Hepatocyte (in vitro differentiated cells): Measurements from ENCODE around the gene ANTXR2.

Experiments
- CTCF ChIP-seq: fragments of 200-600 bp; sonication (generic); IDR thresholded peaks from 2 replicates; pipeline ENCODE4 v1.5.1; 2016; ENCODE audit warnings: antibody characterized with exemption, mild to moderate bottlenecking; ENCODE audit not compliant: poor library complexity
- EZH2 ChIP-seq: fragments of 200-600 bp; sonication (generic); IDR thresholded peaks from 2 replicates; pipeline ENCODE4 v1.6.1; 2016; ENCODE audit warnings: antibody characterized with exemption, mild to moderate bottlenecking, borderline replicate concordance
- EZH2phosphoT487 ChIP-seq: fragments of 200-600 bp; sonication (generic); IDR thresholded peaks from one replicate; pipeline ENCODE4 v1.6.1; 2018; ENCODE audit warnings: antibody characterized with exemption, mild to moderate bottlenecking, low read depth, moderate library complexity; ENCODE audit not compliant: unreplicated experiment, severe bottlenecking

DNA sequence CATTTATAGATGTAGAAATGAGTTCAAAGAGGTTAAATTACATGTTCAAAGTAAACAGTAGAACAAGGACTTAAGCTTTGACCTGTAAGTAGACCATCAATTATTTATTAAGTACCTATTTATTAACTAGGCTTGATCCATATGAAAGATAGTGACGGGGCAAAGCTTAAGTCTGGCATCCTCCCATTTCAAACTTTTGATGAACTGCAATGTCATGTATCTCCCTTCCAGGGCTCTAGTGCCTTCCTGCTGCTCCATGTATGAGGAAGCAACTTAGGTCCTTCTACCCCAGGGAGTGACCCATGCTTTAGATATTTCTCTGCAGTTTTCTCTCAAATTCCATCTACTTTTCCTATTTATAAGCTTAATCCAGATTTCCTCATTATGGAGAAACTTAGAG is 31.9 kb upstream of the ANTXR2 start:
- no peak for TF ChIP-seq EZH2
- no peak for TF ChIP-seq CTCF
- TF ChIP-seq EZH2phosphoT487 = no peak
